PC-3 (cell line): ENCODE results near the gene SVOP. TPM values are rescaled to one million over a fixed set of nuclear protein-coding genes. Genes with fewer than 3 reads are reported as not detected.

Experiments used
- ATAC-seq: fragments of 200-7000 bp; cut with Tn5 transposase; 2 replicates; pipeline ENCODE4 v1.9.1; 2020; ENCODE audit warnings: mild to moderate bottlenecking, moderate library complexity
- BruUV-seq: library from RNA; stranded (reverse); fragments of 400-500 nt; replicated peaks from 2 replicates; lab custom pipeline; 2021; lab: Mats Ljungman, UMichigan
- CTCF ChIA-PET: fragments of 300-600 bp; sonication (Branson Sonifier 250); formaldehyde crosslinking; loops from one replicate; lab custom pipeline; 2022; ENCODE audit warnings: antibody characterized with exemption; lab: Charles Lee
- POLR2A ChIA-PET: fragments of 300-600 bp; sonication (Branson Sonifier 250); formaldehyde crosslinking; loops from one replicate; lab custom pipeline; 2022; ENCODE audit warnings: antibody characterized with exemption; ENCODE audit not compliant: unreplicated experiment; lab: Charles Lee
- DNase-seq: peaks from one replicate; pipeline ENCODE4 v3.0.0-alpha.2; 2015
- H2AFZ ChIP-seq: fragments of 300-600 bp; sonication (generic); 2 replicates; pipeline ENCODE4 v1.6.0; 2016; ENCODE audit warnings: antibody characterized with exemption, low read length
- H3F3A ChIP-seq: fragments of 300-600 bp; sonication (generic); one replicate; pipeline ENCODE4 v1.6.0; 2017; ENCODE audit warnings: antibody characterized with exemption, low read length, control low read depth, mild to moderate bottlenecking; ENCODE audit not compliant: unreplicated experiment
- H3K27ac ChIP-seq: fragments of 300-600 bp; sonication (generic); 2 replicates; pipeline ENCODE4 v1.5.1; 2016; ENCODE audit warnings: mild to moderate bottlenecking, low read length
- H3K27me3 ChIP-seq: fragments of 300-600 bp; sonication (generic); 2 replicates; pipeline ENCODE4 v1.6.1; 2016; ENCODE audit warnings: low read length, mixed read lengths
- H3K36me3 ChIP-seq: fragments of 300-600 bp; sonication (generic); 2 replicates; pipeline ENCODE4 v1.6.1; 2016; ENCODE audit warnings: low read depth, mixed run types, low read length, mixed read lengths
- H3K4me1 ChIP-seq: fragments of 300-600 bp; sonication (generic); 2 replicates; pipeline ENCODE4 v1.5.1; 2016; ENCODE audit warnings: low read length; ENCODE audit not compliant: insufficient read depth
- H3K4me2 ChIP-seq: fragments of 300-600 bp; sonication (generic); 2 replicates; pipeline ENCODE4 v1.6.0; 2016; ENCODE audit warnings: low read length
- H3K4me3 ChIP-seq: fragments of 300-600 bp; sonication (generic); 2 replicates; pipeline ENCODE4 v1.5.1; 2016; ENCODE audit warnings: mild to moderate bottlenecking, low read length, mixed read lengths
- H3K79me2 ChIP-seq: fragments of 300-600 bp; sonication (generic); 2 replicates; pipeline ENCODE4 v1.6.1; 2017; ENCODE audit warnings: low read length, mixed read lengths
- H3K9ac ChIP-seq: fragments of 300-600 bp; sonication (generic); 2 replicates; pipeline ENCODE4 v1.6.0; 2016; ENCODE audit warnings: mild to moderate bottlenecking, low read length
- H3K9me2 ChIP-seq: fragments of 300-600 bp; sonication (generic); replicated peaks from 2 replicates; pipeline ENCODE4 v1.6.1; 2016; ENCODE audit warnings: mixed run types, low read length, mixed read lengths
- H3K9me3 ChIP-seq: fragments of 300-600 bp; sonication (generic); 2 replicates; pipeline ENCODE4 v1.6.1; 2016; ENCODE audit warnings: low read length, mixed read lengths
- H4K20me1 ChIP-seq: fragments of 300-600 bp; sonication (generic); 2 replicates; pipeline ENCODE4 v1.6.1; 2016; ENCODE audit warnings: low read length, mixed read lengths
- CTCF ChIP-seq: fragments of 300-600 bp; sonication (generic); conservative IDR thresholded peaks from 2 replicates; pipeline ENCODE4 v1.5.1; 2017; ENCODE audit warnings: antibody characterized with exemption, low read depth, mild to moderate bottlenecking, low read length
- EZH2 ChIP-seq: fragments of 300-600 bp; sonication (generic); IDR thresholded peaks from one replicate; pipeline ENCODE4 v1.6.1; 2017; ENCODE audit warnings: antibody characterized with exemption, mild to moderate bottlenecking, low read length; ENCODE audit not compliant: unreplicated experiment
- EZH2phosphoT487 ChIP-seq: fragments of 300-600 bp; sonication (generic); IDR thresholded peaks from 2 replicates; pipeline ENCODE4 v1.6.1; 2018; ENCODE audit warnings: mild to moderate bottlenecking, antibody characterized with exemption, low read length, borderline replicate concordance
- intact Hi-C: fragments of 100-400 bp; cut with micrococcal nuclease; formaldehyde crosslinking; loops from 2 replicates; pipeline ENCODE4 v1.9.0; 2023
- total RNA-seq: library from RNA; depleted of rRNA; stranded (reverse); fragments of >200 nt; gene quantifications from 2 replicates; pipeline ENCODE4 v1.2.3, GENCODE V29; 2014

SVOP gene
- total RNA-seq, 1 experiment from 2014 or later = not detected

DNA sequence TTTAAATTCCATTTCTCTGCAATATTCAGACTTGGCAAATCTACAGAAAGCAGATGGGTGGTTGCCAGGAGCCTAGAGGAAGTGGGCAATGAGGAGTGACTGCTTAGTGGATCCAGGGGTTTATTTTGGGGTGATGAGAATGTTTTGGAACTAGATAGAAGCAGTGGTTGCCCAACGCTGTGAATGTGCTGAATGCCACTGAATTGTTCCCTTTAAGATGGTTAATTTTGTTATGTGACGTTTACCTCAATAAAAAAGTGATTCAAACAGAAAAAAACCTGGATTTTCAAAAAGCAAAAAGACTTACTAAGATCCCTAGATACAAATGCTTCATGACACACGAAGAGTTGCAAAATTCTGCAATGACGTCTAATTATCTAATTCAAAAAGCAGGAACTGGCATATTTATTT, 106.7 kb downstream of the SVOP start:
- H2AFZ ChIP-seq = no peak overlapping the region
- BruUV-seq = no TSS peak
- H3K9me2 ChIP-seq = no peaks in the 10 kb centered on the region
- H3K36me3 ChIP-seq = no peaks in the 10 kb centered on the region
- no peaks in the 10 kb centered on the region for H3K79me2 ChIP-seq
- no peak overlapping the region for H3K27ac ChIP-seq
- no peaks in the 10 kb centered on the region for H3K27me3 ChIP-seq
- H3K4me3 ChIP-seq = no peak overlapping the region
- peaks cover 15% of the 10 kb centered on the region for H3K4me1 ChIP-seq
- ATAC-seq = no peak
- ChIA-PET CTCF (no interaction called here), POLR2A (no interaction called here)
- no peak overlapping the region for H3K9ac ChIP-seq
- no peaks in the 10 kb centered on the region for H3K9me3 ChIP-seq
- intact Hi-C loops = no loop called here
- DNase-seq = peak; percentile 19
- no peak overlapping the region for H3K4me2 ChIP-seq
- H4K20me1 ChIP-seq = no peaks in the 10 kb centered on the region
- no peak for TF ChIP-seq EZH2phosphoT487
- no peak for TF ChIP-seq CTCF
- no peak for TF ChIP-seq EZH2
- H3F3A ChIP-seq = no peaks in the 10 kb centered on the region

- no TSS peak for BruUV-seq
- H3K36me3 ChIP-seq = no peaks in the 10 kb centered on the region
- no peaks in the 10 kb centered on the region for H3K27me3 ChIP-seq
- intact Hi-C loops = no loop called here
- TF ChIP-seq EZH2 (no peak), CTCF (no peak), EZH2phosphoT487 (no peak)
- H3K4me3 ChIP-seq = no peak overlapping the region
- H3K9ac ChIP-seq = no peak overlapping the region
- H3K27ac ChIP-seq = no peak overlapping the region
- H3K9me2 ChIP-seq = no peaks in the 10 kb centered on the region
- CTCF ChIA-PET = no interaction called here
- peak overlapping the region; percentile 79 for H3K4me2 ChIP-seq
- peaks cover 15% of the 10 kb centered on the region for H3K4me1 ChIP-seq
- H3K9me3 ChIP-seq = no peaks in the 10 kb centered on the region
- POLR2A ChIA-PET = no interaction called here
- no peaks in the 10 kb centered on the region for H4K20me1 ChIP-seq
- no peaks in the 10 kb centered on the region for H3F3A ChIP-seq
- no peaks in the 10 kb centered on the region for H3K79me2 ChIP-seq
- DNase-seq = no peak
- no peak for ATAC-seq
- H2AFZ ChIP-seq = no peak overlapping the region; the same call in 1 of the 2 replicates
Measured at GRCh38 chr12:108912361-108912760, 108.5 kb downstream of the SVOP start.

GRCh38 chr12:108911915-108912314, 109.0 kb downstream of the SVOP start:
- no peak overlapping the region for H3K9ac ChIP-seq
- H3K4me3 ChIP-seq = peak overlapping the region; percentile 35; the same call in 1 of the 2 replicates
- H3F3A ChIP-seq = no peaks in the 10 kb centered on the region
- CTCF ChIA-PET = no interaction called here
- peak; percentile 88 for DNase-seq
- H3K4me1 ChIP-seq = peaks cover 15% of the 10 kb centered on the region
- POLR2A ChIA-PET = no interaction called here
- no TSS peak for BruUV-seq
- TF ChIP-seq EZH2phosphoT487 (no peak), CTCF (no peak), EZH2 (no peak)
- H3K27ac ChIP-seq = no peak overlapping the region
- no peaks in the 10 kb centered on the region for H3K9me3 ChIP-seq
- no peaks in the 10 kb centered on the region for H3K36me3 ChIP-seq
- H3K27me3 ChIP-seq = no peaks in the 10 kb centered on the region
- H3K4me2 ChIP-seq = peak overlapping the region; percentile 79
- no peaks in the 10 kb centered on the region for H4K20me1 ChIP-seq
- peak; percentile 87 for ATAC-seq
- H3K79me2 ChIP-seq = no peaks in the 10 kb centered on the region
- intact Hi-C loops = no loop called here
- no peaks in the 10 kb centered on the region for H3K9me2 ChIP-seq
- H2AFZ ChIP-seq = peak overlapping the region; percentile 64; the same call in 1 of the 2 replicates
